ENCODE data around the gene ARL11. TPM values are rescaled to one million over a fixed set of nuclear protein-coding genes. Genes with fewer than 3 reads are reported as not detected.

The ARL11 gene
- total RNA-seq, result 1 to 10 TPM in 2 of 4 donors, under 1 TPM in 1, not detected in 1; 0.21 to 1.5 (median 1.2) TPM

DNA sequence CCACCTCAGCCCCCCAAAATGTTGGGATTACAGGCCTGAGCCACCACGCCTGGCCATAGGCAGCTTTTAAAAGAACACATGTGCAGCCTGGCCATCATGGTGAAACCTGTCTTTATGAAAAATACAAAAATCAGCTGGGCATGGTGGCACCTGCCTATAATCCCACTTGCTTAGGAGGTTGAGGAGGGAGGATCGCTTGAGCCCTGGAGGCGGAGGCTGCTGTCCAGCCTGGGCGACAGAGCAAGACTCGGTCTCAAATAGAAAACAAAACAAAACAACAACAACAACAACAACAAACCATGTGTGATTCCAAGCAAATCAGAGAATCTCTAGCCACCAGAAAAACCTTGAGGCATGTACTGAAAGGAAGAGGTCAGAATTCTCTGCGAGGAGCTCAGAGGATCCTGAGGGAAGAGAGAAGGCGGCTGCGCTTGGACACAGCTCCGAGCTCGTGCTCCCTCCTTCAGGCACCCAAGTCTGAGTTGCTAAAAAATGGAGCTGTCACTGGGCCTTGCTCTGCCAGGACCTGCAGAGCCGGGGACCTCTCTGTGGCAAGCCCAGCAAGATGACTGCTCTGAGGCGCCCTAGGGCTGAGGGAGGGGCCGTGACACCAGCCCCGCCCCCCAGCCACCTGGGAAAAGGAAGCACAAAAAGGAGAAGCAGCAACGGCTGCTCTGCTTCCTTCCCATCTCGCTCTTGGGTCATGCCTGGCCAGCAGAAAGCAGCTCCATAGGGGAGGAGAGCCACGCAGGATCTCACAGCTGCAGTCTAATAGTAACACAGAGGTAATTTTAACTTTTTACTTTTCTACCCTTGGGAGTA is at the start of gene ARL11:
Gene ARL11 (plus strand): TSS at position 677 of the 822 bp plus-strand sequence. CDS start 1,941 bp downstream, outside the sequence.
- Histone ChIP-seq H3K9me3 (no peaks in the 10 kb centered on the region), H3K4me1 (no peaks in the 10 kb centered on the region), H3K27me3 (no peaks in the 10 kb centered on the region), H3K36me3 (no peaks in the 10 kb centered on the region), H3K27ac (no peak within 1 kb of the TSS), H3K4me3 (no peak within 1 kb of the TSS)
- no peak for TF ChIP-seq POLR2A (IDR thresholded peaks at IDR 0.05)
- TF ChIP-seq, protein P1, sequence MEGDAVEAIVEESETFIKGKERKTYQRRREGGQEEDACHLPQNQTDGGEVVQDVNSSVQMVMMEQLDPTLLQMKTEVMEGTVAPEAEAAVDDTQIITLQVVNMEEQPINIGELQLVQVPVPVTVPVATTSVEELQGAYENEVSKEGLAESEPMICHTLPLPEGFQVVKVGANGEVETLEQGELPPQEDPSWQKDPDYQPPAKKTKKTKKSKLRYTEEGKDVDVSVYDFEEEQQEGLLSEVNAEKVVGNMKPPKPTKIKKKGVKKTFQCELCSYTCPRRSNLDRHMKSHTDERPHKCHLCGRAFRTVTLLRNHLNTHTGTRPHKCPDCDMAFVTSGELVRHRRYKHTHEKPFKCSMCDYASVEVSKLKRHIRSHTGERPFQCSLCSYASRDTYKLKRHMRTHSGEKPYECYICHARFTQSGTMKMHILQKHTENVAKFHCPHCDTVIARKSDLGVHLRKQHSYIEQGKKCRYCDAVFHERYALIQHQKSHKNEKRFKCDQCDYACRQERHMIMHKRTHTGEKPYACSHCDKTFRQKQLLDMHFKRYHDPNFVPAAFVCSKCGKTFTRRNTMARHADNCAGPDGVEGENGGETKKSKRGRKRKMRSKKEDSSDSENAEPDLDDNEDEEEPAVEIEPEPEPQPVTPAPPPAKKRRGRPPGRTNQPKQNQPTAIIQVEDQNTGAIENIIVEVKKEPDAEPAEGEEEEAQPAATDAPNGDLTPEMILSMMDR (IDR thresholded peaks at IDR 0.05), result no peak
- no peak for DNase-seq
- intact Hi-C loops (cut with DNase I; ENCODE audit: low total_unique reads), result no loop called here

DNA sequence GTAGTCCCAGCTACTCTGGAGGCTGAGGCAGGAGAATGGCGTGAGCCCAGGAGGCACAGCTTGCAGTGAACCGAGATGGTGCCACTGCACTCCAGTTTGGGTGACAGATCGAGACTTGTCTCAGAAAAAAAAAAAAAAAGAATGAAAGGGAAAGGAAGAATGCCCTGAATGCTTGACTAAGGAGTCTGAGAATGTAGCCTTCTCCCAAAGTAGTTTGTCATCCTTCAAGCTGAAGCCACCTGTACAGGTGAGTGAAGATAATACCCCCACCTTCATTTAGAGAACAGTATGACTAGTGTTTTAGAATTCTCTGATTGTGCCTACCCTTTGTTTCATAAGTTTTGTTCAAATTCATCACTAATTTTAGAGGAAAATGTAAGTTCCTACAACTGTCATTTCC is 48.8 kb upstream of the ARL11 start:
- Histone ChIP-seq H3K27me3 (no peaks in the 10 kb centered on the region), H3K36me3 (no peaks in the 10 kb centered on the region), H3K9me3 (no peaks in the 10 kb centered on the region), H3K4me3 (no peak overlapping the region), H3K4me1 (no peaks in the 10 kb centered on the region), H3K27ac (no peak overlapping the region)
- intact Hi-C loops (cut with DNase I; ENCODE audit: low total_unique reads), result no loop called here
- TF ChIP-seq, protein P1 (IDR thresholded peaks at IDR 0.05), result no peak
- no peak for TF ChIP-seq POLR2A (IDR thresholded peaks at IDR 0.05)
- DNase-seq, result no peak

DNA sequence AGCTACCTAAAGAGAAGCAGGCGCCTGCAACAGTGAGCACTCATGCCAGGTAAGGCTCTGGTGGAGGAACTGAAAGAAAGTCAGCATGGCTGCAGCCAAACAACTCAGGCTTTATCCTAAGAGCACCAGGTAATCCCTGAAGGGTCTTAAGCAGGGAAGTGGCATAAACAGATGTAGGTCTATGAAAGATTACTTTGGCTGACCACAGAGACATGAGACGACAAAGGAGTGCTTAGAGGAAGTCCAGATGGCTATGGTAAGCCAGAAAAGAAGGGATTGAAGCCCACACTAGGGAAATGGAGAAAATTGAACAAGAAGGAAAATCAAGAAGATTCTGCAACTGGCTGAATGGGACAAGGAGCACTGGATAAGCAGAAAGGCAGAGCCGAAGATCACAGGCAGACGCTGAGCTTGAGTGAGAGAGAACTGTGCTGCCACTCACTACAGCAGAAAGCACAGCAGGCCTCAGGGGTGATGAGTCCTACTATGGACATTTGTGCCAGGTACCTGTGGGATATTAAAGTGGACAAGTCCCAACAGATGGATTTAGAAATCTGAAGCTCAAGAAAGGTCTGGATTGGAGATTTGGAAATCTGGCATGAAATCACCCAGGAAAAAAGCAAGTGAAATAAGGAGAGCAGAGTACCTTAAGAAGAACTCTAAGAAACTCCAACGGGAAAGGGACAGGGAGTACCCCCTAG is 47.2 kb upstream of the ARL11 start:
- no peak for TF ChIP-seq POLR2A (IDR thresholded peaks at IDR 0.05)
- TF ChIP-seq, protein P1 (IDR thresholded peaks at IDR 0.05), result no peak
- Histone ChIP-seq H3K4me1 (no peaks in the 10 kb centered on the region), H3K27ac (no peak overlapping the region), H3K36me3 (no peaks in the 10 kb centered on the region), H3K9me3 (no peaks in the 10 kb centered on the region), H3K27me3 (no peaks in the 10 kb centered on the region), H3K4me3 (no peak overlapping the region)
- no peak for DNase-seq
- intact Hi-C loops (cut with DNase I; ENCODE audit: low total_unique reads), result no loop called here

DNA sequence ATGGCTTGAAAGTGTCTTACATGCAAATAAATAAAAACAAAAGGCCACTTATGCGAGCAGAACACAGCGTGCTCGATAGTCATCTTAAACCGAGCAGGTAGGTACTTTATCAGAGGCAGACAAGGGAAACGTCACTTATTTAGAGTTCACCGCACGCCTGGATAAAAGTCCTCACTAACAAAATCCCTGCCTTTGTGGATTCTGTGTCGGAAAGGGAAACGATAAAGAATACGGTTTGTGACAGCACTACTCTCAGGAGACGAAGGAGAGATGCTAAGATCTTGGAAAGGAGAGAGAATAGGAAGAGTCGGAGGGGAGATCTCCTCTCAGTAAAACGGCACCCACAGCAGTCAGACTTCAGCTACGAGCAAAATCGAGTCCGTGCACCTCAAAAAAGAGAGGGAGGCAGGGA is 43.5 kb upstream of the ARL11 start:
- TF ChIP-seq, protein P1 (IDR thresholded peaks at IDR 0.05), result no peak
- no peak for TF ChIP-seq POLR2A (IDR thresholded peaks at IDR 0.05)
- Histone ChIP-seq H3K36me3 (no peaks in the 10 kb centered on the region), H3K4me3 (peak overlapping the region; percentile 78 to 84), H3K27ac (peak overlapping the region; percentile 83 to 85), H3K27me3 (no peaks in the 10 kb centered on the region), H3K9me3 (no peaks in the 10 kb centered on the region), H3K4me1 (no peaks in the 10 kb centered on the region)
- intact Hi-C loops (cut with DNase I; ENCODE audit: low total_unique reads), result no loop called here
- DNase-seq, result no peak

Measured in uterus (tissue), 4 donors.